NCI-H1436 (cell line): ENCODE measurements around the gene RAI2.

Experiments used
- DNase-seq: peaks from one replicate; lab custom pipeline; 2025; lab: John Stamatoyannopoulos, UW

Gene RAI2

DNA sequence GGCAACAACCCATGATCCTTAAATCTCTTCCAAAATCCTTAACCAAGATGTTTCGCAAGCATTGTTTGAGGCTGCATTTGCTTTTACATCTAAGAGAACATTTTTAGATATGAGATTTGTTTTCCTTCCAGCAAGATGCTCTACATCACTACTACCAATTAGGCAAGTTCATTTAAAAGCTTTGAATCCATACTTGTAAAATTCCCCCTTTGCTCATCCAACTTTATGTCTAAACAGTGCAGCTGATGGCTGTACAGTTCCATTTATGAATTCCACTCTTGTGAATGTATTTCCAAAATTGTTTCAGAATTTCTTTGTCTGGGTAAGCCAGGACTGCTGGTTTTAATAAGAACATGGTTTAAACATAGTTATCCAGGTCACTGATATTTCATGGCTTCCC is 31.5 kb downstream of the RAI2 start:
- no peak for DNase-seq

DNA sequence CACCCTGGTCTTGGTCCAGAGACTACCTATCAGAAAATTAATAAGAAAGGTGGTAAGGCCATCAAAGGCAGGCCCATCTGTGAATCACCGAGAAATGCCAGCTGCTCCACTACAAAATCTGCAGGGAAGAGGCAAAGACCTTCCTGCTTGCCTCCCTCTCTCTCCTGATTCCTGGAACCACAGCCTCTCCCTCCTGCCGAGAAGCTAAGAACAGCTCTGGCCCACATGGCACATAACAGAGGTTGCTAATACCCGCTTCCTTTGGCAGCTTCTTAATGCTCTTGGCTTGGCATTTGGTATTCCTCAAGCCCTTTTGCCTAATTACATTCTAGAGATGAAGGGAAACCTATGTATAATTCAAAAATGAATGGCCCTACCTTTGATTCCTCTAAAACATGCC is 32.9 kb downstream of the RAI2 start:
- no peak for DNase-seq

DNA sequence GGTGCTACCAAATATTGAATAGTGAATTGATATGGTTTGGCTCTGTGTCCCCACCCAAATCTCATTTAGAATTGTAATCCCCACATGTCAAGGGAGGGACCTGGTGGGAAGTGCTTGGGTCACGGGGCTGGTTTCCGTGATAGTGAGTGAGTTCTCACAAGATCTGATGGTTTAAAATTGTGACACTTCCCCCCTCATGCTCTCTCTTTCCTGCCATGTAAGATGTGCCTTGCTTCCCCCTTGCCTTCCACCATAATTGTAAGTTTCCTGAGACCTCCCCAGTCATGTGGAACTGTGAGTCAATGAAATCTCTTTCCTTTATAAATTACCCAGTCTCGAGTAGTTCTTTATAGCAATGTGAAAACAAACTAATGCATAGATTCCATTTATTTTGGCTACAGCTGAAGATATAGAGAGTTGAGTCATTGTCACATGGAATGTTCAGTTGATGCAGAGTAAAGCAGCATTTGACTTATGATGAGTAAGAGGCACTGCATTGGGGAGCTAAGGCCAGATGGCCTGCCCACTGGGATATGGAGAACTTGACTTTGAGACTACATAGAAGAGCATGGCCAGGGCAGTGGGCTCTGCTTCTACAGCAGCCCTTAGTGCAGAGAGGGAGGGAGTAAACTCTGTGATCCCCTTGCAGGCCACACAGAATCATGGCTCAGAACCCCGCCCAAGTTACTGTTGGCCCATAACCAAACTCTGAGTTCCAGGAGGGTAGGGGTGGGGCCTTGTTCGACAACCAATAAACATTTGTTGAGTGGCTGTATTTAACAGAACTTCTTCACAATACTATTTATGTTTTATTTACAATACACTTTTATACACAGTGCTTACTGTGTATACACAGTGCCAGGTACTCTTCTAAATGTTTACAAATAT is 34.2 kb downstream of the RAI2 start:
- DNase-seq: no peak

- DNase-seq: no peak
These were observed 36.1 kb downstream of the RAI2 start for GRCh38 chrX:17824980-17825379.

- DNase-seq: no peak
These were observed 38.7 kb downstream of the RAI2 start for GRCh38 chrX:17822351-17822750.

- DNase-seq: no peak
These were observed 41.0 kb downstream of the RAI2 start for GRCh38 chrX:17820100-17820499.

DNA sequence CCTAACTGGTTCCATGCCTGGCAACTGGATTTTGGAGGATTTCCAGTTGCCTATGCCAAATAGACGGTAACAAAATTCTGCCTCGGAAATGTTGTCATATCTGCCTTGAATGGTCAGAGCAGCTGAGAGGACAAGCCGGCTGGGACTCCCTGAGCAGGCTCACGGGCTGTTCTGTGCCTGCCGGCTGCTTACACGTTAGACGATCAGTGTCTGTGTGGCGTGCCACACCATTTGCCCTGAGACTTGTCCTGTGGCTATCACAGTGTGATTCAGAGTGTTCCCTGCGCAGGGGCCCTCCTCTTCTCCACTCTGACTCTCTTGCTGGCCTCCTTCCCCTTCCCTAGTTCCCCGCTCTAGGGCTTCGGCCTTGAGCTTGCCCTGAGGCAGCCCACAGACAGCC is 42.4 kb downstream of the RAI2 start:
- no peak for DNase-seq

DNA sequence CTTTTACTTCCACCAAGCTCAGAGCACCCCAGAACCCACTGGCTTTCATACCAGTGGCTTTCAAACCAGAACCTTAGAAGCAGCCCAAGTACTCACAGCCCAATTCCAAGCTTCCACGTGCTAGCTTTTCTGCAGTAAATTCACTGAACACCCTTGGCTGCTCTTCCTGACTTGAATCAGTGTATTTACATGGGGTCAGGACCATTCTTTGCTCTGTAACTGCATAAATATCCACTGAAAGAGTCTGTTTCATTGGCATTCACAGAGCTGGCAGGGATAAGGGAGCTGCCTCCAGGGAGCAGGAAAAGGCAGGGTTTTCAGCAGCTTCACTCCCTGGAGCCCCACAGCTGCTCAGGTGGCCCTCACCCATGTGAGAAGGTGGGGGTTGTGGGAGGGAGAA is 43.8 kb downstream of the RAI2 start:
- no peak for DNase-seq

GRCh38 chrX:17814557-17814956 is 46.5 kb downstream of the RAI2 start:
- DNase-seq: no peak

DNA sequence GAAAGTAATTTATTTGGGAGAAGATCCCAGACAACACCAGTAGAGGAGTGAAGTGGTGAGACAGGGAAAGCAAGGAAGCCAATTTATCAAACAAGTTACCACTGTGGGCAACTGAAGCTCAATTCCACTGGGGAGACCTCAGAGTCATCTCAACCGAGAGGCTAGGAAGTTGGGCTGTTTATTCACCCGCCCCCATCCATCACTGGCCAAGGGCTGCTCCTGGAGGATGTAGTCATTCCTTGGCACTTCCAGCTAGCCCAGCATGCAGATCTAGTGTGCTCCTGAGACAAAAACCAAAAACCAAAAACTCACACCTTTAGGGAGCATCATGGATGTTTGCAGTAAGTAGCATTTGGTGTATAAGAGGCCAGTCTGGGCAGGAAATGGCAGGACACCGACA is 47.0 kb downstream of the RAI2 start:
- no peak for DNase-seq

DNA sequence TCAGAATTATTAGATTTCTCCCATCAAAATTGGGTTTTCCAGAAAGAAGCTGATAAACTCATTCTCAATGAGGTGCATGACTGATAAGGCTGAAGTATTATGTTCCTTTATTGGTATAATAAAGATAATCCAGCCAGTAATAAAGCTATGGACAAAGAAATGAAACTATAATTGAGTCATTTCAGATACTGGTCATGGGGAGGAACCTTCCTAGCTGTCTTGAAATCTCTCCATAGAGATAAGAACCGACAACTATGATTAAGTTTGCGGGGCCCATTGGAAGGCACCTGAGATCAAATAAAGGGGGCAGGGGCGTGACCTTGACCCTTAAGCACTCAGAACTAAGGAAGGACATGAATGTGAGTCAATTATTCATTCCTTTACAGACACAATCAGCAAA is 47.8 kb downstream of the RAI2 start:
- DNase-seq: no peak

DNA sequence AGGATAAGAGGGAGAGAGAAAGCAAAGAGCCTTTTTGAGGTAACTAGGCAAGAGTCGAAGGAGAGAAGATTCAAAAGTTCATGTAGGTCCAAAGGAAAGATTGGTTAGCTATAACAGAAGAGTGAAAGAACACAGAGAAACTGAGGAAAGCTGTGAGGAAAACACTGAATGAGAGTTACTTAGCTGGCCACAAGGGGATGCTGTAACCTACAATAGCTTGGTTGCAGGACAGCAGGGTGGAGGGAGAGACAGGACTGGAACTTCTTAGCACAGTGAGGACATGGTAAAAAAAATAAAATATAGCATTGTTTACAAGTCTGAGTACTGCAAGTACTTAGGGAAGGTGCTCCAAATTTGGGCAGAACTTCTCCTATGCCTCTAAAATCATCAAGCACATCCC is 48.3 kb downstream of the RAI2 start:
- DNase-seq: no peak

DNA sequence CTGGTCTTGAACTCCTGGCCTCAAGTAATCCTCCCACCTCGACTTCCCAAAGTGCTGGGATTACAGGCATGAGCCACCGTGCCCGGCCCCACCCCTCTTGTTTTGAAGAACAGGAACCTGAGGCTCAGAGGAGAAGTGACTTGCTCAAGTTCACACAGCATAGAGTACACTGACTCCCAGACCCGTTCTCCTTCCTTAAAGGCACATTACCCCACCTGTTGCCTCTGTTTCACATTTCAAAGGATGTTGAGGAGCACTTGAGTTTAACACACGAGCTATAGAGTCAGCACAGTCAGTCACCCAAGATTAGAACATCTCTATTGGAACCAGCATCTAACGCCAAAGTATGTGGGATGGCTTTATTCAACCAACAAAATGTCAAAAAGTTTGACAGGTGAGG is 51.1 kb downstream of the RAI2 start:
- DNase-seq: no peak

DNA sequence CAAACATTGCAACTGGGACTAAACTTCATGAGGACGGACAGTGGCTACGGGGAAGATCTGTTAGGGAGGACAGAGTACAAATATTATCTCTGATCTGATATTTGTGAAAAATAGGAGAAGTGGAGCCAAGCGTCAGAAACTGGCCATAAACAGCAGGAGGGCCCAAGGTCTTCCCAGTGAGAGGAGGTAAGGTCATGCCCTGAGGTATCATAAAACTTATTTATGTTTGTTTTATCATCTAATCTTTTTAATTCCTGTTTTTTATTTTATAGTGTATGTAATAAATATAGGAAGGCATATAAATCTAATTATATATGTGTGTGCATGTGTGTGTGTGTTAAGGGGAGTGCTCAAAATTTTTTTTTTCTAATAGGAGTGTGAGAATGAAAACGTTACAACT is 51.8 kb downstream of the RAI2 start:
- no peak for DNase-seq

DNA sequence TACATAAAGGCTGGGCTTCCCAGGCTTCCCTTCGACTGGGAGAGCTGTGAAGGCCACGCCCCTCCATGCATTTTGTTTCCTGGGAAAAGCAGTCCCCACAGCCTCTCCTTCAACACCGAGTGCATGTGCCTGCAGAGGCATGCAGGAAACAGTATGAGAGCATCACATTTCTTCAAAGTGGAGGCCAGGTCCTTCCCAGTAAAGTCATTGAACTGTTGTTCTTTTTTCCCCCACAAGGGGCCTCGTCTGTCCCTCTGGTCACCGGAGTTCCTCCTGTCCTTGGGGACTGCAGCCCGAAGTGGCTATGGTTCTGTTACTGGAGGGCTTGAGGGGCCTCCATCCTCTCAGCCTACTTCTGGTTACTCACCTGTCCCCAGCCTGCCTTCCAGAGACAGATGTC is 56.0 kb downstream of the RAI2 start:
- no peak for DNase-seq

GRCh38 chrX:17803449-17803848 is 57.6 kb downstream of the RAI2 start:
- DNase-seq: no peak

GRCh38 chrX:17802756-17803155 is 58.3 kb downstream of the RAI2 start:
- DNase-seq: no peak

DNA sequence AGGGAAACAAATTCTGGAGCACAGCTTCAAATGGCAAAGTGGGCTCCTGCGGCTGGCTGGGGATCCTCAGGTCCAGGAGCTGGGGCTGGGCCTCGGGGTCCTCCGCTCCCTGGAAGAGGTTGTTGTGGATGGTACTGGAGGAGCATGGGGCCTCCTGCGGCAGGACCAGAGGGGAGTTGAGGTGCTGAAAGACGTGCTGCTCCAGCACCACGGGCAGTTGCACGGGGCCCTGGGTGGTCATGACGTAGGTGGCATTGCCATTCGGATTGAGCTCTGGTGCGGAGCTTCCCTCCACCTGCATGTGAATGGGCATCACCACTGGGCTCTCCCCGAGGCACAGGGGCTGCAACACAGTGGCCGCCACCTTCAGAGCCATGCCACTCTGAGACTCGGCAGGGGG is 59.7 kb downstream of the RAI2 start:
- no peak for DNase-seq

DNA sequence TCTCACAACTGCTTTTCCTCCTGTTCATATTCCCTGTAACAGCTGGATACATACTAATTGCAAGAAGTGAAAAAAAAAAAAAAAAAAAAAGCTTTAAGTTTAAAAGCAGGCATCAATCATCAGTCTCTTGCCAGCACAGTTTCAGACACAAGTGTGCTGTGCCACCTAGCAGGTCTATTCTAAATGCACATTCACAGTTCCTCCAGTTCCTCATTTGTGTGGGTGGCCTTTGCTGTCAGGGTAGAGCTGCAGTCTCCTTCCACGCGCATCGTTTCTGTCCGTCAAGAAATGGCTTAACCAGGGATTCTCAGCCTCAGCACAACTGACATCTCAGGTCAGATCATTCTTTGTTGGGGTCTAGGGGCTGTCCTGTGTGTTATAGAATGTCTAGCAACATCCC is 62.2 kb downstream of the RAI2 start:
- DNase-seq: no peak

- no peak for DNase-seq
These were observed 68.3 kb downstream of the RAI2 start for GRCh38 chrX:17792826-17793225.

- no peak for DNase-seq
These were observed 72.0 kb downstream of the RAI2 start for GRCh38 chrX:17788956-17789562.

- DNase-seq: no peak
These were observed 72.7 kb downstream of the RAI2 start for GRCh38 chrX:17788439-17788838.

DNA sequence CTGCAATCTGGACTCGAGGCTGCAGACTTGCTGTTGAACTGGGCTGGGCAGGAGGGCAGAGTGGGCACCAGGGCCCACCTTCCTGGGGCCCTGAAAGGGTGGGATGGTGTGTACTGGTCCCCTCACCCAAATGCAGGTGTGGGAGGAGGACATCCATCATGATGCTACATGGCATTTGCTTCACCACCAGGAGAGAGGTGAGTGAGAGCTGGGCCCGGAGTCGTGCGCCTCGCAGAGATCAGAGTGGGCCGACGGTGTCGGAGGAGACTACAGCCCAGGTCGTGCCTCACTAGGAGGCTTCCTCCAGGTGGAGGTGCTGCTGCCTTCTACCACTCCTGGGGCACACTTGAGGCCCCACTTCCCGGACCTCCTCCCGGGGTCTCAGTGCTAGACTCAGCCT is 73.5 kb downstream of the RAI2 start:
- no peak for DNase-seq
